Loucy (cell line): Measurements from ENCODE around the gene ACTA2.
A peak's percentile ranks its signal among the peaks of the same experiment; 100 is the strongest.

Source experiments
- CTCF ChIP-seq: fragments of 200-600 bp; sonication (generic); conservative IDR thresholded peaks from 2 replicates; pipeline ENCODE4 v1.5.1; 2014; ENCODE audit warnings: mild to moderate bottlenecking, antibody characterized with exemption, low read length
- EZH2phosphoT487 ChIP-seq: fragments of 200-600 bp; IDR thresholded peaks from 2 replicates; pipeline ENCODE4 v1.6.1; 2018; ENCODE audit warnings: antibody characterized with exemption, mild to moderate bottlenecking, moderate library complexity, borderline replicate concordance

GRCh38 chr10:88903715-88904114 is 48.9 kb downstream of the ACTA2 start:
- TF ChIP-seq CTCF: no peak
- peak; percentile 67 for TF ChIP-seq EZH2phosphoT487
